ENCODE measurements around the gene DYRK4. TPM values are rescaled to one million over a fixed set of nuclear protein-coding genes. Genes with fewer than 3 reads are reported as not detected.
"Not testable (repeated sequence)": the region's sequence is repeated elsewhere in the genome, so short reads cannot be mapped to it uniquely, and the experiment has no call there.

Gene DYRK4
- 44.1 and 65.0 TPM in 2 replicates for total RNA-seq

DNA sequence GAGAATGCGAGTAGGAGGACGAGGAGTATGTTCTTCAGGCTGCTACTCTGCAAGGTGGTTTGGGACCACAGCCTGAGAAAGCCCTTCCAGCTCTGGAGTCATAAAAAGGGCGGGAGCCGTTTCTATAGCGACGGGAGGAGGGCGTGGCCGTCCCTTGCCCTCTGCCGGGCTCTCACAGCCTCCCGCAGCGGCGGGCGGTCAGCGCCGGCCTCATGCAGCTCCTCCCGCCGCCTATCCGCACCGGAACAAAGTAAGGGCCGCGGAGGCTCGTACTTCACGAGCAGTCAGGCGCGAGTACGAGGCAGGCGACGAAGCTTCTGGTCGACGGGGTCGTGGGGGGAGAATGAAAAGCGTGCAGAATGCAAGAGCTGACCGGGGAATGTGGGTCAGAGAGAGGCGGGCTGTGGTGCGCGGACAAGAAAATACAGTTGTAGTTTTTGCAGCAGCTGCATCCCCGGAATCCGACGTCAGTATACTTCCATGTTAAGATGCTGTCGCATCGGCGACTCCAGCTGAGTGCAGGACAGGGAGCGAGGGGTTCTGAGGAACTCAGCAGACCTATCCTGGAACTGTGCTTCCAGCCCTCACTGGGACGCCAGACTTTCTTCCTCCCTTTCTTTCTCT, at the start of gene DYRK4:
DYRK4 (plus strand) TSS at position 175 of the 624 bp plus-strand sequence; CDS start at position 213, 38 bp downstream.
- no peak for DNase-seq (ENCODE audit: extremely low read depth, low read depth, low spot score)

- DNase-seq (ENCODE audit: extremely low read depth, low read depth, low spot score): no peak
Measured at GRCh38 chr12:4518106-4518728, 43.8 kb upstream of the DYRK4 start.

DNA sequence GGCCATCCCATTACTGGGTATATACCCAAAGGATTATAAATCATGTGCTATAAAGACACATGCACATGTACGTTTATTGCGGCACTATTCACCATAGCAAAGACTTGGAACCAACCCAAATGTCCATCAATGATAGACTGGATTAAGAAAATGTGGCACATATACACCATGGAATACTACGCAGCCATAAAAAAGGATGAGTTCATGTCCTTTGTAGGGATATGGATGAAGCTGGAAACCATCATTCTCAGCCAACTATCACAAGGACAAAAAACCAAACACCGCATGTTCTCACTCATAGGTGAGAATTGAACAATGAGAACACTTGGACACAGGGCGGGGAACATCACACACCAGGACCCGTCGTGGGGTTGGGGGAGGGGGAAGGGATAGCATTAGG, 38.6 kb upstream of the DYRK4 start:
- DNase-seq (ENCODE audit: extremely low read depth, low read depth, low spot score): not testable (repeated sequence)

DNA sequence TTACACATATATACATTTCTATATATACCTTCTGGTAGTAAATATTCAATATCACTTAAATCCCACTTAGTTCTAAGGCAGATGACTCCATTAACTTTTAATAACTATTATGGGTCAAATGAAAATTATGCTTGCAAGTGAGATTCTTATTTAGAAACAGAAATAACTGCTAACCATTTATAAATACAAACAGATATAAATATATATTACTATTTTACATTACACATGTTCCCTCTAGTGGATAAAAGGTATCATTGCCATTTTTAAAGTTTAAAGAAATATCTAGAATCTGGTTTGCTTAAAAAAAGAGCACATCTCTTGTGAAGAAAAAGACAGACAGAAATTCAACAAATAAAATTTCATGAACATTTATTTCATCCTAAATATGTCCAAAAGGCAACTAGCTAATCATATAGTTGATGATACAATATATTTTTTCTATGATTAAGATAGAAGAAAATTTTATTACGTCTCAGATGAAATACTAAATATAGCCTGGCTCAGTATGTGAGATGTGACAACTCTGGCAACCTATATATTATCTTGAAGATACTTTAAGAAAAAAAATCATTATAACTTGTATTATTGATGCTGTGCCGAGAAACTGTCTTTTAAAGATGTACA, 35.0 kb upstream of the DYRK4 start:
- no peak for DNase-seq (ENCODE audit: extremely low read depth, low read depth, low spot score)

GRCh38 chr12:4530160-4530559, 31.8 kb upstream of the DYRK4 start:
- DNase-seq (ENCODE audit: extremely low read depth, low read depth, low spot score): no peak

DNA sequence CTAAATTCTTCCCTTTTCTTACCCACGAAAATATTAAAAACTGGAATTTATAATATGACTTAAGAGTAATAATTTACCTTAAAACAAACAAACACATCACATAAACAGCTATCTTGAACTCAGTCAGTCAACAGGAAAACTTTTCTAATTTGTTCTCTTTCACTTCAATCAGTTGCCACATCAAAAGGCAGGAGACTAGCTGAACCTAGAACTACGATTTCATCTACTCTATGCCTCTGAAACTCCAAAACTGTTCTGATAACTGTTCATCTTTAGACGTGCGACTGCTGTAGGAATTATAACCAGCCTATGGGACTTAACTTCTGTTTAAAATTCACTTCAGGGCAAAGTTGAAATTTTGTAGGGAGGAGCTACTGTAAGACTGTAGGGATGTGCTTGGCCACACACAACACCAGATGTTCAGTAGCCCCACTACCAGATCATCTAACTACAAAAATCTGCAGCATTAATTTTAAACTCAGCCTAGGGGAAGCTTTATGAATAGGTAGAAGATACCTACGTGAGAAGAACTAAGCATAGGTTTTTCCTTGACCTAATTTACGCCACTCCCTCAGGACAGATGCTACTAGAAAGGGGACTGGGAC, 30.9 kb upstream of the DYRK4 start:
- no peak for DNase-seq (ENCODE audit: extremely low read depth, low read depth, low spot score)

DNA sequence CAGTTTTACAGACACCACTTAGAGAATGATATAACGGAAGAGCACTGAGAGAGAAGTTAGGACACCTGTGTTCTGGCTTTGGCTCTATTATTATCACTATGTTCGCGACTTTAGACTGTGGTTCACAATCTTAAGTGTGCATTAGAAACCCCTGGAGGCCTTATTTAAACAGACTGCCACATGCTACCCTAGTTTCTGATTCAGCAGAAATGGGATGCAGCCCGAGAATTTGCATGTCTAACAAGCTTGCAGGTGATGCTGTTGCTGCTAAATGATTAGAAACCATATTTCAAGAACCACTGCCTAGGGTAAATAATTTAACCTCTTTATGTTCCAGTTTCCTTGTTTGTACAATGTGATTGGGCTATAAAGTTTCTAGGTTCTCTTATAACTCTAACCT, 26.9 kb upstream of the DYRK4 start:
- DNase-seq (ENCODE audit: extremely low read depth, low read depth, low spot score): no peak

- DNase-seq (ENCODE audit: extremely low read depth, low read depth, low spot score): no peak
Measured at GRCh38 chr12:4535871-4536270, 26.1 kb upstream of the DYRK4 start.

DNA sequence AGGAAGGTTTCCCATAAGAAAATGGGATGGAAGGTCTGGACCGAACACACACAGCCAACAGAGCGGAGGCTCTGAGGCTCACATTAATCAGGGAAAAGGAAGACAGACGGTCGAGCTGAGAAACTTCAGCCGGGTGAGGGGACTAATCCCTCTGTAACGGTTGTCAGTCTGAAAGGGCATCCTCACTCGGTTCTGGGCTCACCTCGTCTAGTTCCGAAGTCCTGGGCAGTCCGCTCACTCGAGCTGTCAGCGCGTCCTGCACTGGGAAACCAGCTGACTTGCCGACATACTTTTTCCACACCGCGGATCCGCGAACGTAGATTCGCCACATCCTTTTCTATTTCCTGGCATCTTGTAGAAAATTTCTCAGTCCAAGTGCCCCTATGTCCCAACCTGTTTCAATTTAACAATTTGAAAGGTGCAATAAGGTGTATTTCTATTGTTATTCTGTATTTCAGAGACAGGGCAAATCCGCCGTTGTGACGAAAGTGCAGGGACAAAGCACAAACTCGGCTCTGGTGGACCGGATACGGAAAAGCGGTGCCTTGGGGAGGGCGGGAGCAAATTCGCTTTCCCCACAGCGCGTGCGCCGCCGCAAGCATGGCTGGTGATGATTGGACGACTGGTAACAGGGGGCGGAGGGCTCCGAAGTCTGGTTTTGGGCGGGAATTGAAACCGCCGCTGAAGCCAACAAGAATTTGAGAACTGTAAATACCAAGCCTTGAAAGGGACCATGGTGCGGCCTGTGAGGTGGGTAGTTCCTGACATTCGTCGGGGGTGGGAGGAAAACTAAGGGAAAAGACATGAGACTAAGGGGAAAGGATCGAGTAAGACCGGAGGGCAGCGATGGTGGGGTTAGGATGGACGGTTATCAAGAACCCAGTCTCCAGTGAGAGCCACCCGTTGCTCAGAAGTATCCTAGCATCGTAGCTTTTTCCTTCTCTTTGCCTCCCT, 23.5 kb upstream of the DYRK4 start, which contains the start of gene RAD51AP1:
RAD51AP1 (plus strand) TSS at position 684 of the 954 bp plus-strand sequence; CDS start at position 734, 50 bp downstream.
- peak; percentile 93 for DNase-seq (ENCODE audit: extremely low read depth, low read depth, low spot score)

DNA sequence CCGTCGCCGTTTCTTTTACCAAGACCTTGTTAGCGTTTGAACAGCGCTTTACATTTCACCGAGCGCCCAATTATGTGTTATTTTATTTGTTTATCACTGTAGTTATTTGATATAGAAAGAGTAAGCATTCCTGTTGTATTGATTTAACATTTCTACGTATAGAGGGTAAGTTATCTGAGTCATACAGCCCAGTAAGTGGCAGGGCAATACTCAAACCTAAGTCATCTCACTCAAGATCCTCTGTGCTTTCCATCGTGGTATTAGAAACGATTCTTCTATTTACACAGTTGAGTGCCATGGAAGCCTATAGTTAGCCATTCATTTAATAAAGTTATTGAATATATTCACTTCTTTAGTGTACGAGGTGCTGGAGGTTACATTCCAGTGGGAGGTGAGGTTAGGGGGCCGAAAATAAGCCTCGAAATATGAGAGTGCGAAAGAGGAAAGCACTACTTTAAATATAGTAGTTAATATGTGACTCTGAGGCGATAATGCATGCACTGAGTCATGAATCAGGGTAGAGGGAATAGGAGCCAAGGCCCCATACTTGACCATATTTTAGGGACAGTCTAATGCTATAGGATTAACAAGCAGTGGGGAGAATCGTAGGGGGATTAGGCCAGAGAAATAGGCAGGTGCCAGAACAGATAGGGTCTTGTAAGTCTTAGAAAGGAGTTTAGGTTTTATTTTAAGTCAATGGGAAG, 22.7 kb upstream of the DYRK4 start:
- no peak for DNase-seq (ENCODE audit: extremely low read depth, low read depth, low spot score)

DNA sequence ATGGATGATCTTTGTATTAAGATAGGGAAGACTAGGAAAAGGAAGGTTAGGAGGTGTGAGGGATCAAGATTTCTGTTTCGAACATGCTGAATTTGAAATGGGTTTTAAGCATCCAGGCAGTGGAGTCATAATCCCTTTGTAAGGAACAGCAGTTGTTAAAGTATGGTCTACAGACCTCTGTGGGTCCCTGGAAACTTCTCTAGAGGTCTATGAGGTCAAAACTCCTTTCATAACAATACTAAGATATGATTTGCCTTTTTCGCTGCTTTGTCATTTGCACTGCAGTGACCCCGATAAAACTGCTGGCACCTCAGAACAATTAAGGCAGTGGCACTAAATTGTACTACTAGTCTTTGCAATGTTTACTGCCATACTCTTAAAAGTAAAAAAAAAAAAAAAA, 21.8 kb upstream of the DYRK4 start:
- no peak for DNase-seq (ENCODE audit: extremely low read depth, low read depth, low spot score)

GRCh38 chr12:4540638-4541037, 21.4 kb upstream of the DYRK4 start:
- no peak for DNase-seq (ENCODE audit: extremely low read depth, low read depth, low spot score)

DNA sequence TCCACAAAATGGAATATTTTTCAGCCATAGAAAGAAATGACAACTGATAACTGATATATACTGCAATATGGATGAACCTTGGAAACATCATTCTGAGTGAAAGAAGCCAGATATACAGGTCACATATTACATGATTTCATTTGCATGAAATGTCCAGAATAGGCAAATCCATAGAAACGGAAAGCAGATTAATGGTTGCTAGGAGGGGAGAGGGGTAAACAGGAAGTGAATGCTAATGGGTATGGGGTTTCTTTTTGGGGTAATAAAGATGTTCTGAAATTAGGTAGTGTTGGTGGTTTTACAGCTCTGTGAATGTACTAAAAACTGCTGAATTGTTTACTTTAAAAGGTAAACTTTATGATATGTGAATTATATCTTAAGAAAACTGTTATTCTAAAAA, 16.8 kb upstream of the DYRK4 start:
- no peak for DNase-seq (ENCODE audit: extremely low read depth, low read depth, low spot score)

DNA sequence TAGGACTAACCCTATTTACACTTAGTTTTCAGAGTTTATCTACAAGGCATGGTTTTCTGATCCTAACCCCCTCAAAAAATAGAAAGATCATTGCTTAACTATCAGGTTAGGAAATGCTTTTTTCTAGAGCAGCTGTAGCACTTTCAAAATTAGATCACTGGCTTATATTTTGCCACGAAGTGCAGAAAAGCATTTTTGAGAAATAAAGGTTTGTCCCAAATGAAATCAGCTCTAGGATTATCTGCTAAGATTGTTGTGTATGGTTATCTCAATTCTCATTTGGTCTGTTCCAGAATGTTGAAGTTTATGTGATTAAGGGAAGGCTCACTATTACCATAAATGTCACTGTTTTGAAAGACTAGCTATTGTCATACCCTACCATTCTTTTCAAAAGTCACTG, 9.8 kb upstream of the DYRK4 start:
- no peak for DNase-seq (ENCODE audit: extremely low read depth, low read depth, low spot score)

DNA sequence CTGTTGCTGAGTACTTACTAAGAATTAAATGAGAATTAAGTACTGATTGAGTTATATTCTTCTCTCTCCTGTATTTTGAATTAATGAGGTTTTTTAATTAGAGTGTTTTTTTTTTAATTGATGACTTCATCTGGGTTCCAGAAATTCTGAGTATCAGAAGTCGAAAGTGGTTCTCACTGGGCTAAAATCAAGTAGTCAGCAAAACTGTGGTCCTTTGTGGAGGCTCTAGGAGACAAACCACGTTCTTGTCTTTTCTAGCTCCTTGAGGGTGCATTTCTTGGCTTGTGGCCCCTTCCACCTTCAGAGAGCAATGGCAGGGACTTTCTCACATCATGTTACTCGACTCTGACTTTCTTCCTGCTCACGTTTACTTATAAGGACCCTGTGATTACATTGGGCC, 8.1 kb upstream of the DYRK4 start:
- no peak for DNase-seq (ENCODE audit: extremely low read depth, low read depth, low spot score)

- no peak for DNase-seq (ENCODE audit: extremely low read depth, low read depth, low spot score)
Measured at GRCh38 chr12:4555804-4556203, 6.2 kb upstream of the DYRK4 start.

GRCh38 chr12:4556735-4557530, 5.1 kb upstream of the DYRK4 start:
- DNase-seq (ENCODE audit: extremely low read depth, low read depth, low spot score): no peak

DNA sequence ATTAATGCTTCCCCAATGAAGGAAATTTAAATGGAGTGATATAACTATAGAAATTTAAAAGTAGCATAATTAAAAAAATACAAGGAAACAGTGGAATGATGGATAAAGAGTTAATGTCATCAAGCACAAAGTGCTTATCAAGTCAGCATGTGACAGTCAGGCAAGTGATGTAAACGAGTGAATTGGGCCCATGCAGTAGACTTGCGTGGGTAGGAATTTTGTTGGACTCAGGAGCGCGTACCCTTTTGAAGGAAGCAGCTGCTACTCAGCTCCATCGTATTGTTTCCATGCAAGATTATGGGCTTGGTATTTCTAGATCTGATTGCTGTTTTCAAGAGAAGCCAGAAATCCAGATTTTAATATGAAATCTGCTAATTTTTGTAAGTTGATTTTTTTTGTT, 4.4 kb upstream of the DYRK4 start:
- DNase-seq (ENCODE audit: extremely low read depth, low read depth, low spot score): no peak

DNA sequence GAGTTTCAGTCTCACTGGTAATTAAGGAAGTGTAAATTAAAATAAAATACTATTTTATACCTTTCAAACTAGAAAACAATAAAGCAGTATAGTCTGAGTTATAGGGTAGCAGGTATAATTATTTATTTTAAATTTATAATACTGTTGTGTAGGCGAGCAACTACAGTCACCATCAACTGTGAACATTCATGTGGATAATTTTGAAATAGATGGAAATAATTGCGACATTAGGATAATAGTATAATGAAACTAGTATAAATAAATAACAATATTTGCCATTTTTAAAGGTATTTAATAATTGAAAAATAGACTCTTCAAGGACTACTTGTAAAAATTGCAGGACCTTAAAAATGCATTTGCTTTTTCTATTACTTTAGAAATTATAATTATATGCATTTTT, 3.8 kb upstream of the DYRK4 start:
- DNase-seq (ENCODE audit: extremely low read depth, low read depth, low spot score): no peak

Measured in glomerular endothelial cell (primary cell).